Inferior parietal cortex (tissue), 1 donor: Measurements from ENCODE around the gene CCL13.
"Not testable (repeated sequence)": the region's sequence is repeated elsewhere in the genome, so short reads cannot be mapped to it uniquely, and the experiment has no call there.

Experiments
- DNase-seq: peaks from one replicate; pipeline ENCODE4 v3.0.0-alpha.2; 2016; ENCODE audit errors: extremely low spot score

Gene CCL13

DNA sequence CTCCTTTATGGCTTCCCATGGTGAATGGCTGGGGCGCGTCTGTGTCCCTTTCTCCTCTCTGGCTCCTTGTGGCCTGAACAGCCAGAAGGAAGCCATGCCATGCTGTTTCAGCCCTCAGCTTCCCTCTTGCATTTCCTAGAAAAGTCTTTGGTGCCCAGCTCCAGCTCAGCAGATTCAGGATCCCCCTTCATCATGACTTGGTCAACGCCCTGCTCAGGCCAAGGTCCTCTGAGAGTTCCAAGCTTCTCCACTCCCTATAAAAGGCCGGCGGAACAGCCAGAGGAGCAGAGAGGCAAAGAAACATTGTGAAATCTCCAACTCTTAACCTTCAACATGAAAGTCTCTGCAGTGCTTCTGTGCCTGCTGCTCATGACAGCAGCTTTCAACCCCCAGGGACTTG, at the start of gene CCL13:
Gene CCL13, plus strand, starts transcription at position 287 of the 400 bp plus-strand sequence. Its CDS starts 47 bp downstream, at position 334.
- no peak for DNase-seq

DNA sequence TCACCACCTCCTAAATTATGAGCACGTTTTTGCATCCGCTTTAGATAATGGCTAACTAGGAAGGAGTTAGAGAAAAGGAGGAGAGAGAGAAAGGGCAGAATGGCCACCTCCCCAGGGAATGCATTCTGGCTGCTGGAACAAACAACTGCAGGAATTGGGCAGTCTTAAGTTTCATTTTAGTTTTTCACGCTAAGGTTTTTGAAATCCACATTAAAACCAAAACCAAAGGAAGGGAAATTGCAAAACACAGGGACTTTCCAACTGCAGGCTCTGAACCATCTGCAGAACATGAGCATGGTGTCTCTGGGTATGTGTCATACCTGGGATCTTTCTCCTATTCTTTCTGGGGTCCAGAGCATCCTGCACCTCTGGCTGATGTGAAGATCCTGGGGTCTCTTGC, 49.2 kb upstream of the CCL13 start:
- no peak for DNase-seq

DNA sequence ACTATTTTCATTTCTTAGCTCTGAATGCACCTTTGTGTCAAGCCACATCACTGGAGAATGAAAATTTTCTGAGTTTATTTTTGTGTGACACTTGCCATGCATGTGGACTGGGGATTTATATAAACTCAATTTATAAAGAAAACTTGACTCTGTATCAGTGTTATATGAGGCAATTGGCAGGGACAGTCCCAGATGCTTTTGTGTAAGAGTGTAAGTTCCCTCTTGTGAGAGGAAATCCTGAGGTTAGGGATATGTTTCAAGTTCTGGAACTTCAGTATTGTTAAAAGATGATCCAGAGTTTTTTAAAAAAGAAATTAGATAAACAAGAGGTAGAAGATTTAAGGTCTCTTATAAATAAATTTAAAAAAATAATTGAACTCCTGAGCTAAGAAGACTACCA, 47.9 kb upstream of the CCL13 start:
- DNase-seq: no peak

DNA sequence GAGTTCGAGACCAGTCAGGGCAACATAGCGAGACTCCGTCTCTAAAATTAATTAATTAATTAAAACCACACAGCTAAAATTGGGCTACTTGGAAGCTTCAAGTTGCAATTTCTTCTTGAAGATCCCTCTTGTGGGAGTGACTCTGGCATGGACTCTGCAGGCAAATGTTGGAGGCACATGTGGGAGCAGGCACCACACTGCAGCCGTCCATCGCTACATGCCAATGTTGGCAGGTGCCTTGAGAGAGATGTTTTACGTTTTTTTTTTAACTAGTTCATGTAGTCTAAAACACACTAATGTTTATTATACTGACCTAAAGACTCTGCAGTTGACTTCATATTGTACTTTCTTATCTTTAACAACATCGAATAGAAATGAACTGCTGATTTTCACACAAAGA, 45.0 kb upstream of the CCL13 start:
- no peak for DNase-seq

DNA sequence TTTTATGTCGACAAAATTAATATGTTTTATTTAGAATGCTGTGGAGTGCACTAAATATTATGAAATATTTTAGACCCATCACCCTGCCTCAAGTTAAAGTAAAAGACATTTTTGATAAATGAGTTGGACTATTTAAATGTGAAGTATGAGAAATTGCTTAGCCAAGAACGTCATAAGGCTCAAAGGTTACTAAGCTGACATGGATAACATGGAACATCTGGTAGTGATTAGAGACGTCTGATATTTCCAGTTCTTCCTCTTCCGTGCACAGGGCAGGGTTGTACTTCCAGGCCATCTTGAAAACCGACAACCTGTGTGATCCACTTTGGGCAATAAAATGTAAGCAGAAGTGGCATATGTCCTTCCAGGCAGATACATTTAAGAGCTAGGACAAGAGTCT, 44.2 kb upstream of the CCL13 start:
- no peak for DNase-seq

DNA sequence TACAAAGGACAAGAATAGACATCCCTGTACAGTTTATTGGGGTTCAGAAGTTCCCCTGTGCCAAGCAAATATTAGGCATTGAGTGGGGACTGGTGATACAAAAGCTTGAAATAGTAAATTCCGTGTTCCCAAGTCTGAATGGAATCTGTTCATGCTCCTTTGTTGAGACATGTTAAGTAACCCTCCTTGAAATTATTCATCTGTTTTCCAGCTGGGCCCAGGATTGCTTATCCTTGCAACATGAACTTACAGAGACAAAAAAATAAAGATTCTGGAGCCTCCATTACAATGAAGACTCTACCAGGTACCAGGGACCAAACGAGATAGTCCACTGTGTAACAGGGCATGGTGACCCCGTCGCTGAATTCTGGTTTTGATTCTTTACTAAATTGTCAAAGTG, 43.1 kb upstream of the CCL13 start:
- DNase-seq: no peak

DNA sequence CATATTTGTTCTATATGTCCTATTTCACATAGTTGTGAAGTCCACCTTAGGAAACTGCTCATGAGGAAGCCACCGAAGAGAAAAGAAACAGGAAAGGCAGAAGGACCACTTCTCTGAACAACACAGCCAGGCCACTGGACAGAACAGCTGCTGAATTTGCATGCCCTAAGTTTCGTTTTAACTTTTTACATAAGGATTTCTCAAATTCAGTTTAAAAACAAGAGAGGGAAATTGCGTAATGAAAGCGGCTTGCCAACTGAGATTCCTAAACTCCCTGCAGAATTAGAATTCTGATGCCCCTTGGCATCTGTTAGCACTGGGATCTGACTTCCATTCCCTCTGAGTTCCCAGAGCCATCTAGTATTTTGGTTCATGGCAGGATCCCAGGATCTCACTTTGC, 42.0 kb upstream of the CCL13 start:
- no peak for DNase-seq

DNA sequence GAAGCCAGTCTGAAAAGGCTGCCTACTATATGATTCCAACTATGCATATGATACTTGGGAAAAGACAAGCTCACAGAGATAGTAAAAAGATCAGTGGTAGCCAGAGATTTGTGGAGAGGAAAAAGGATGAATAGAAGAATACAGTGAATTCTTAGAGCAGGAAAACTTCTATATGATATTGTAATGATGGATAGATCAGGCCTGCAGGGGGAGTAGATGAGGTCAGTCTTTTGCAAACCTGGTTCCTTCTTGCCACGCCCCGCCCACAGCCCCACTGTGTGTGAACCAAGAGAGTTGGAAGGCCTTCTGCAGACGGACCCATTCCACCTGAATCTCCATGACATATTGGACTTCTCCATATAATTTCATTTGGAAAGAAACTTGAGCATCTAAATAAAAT, 37.8 kb upstream of the CCL13 start:
- DNase-seq: no peak

DNA sequence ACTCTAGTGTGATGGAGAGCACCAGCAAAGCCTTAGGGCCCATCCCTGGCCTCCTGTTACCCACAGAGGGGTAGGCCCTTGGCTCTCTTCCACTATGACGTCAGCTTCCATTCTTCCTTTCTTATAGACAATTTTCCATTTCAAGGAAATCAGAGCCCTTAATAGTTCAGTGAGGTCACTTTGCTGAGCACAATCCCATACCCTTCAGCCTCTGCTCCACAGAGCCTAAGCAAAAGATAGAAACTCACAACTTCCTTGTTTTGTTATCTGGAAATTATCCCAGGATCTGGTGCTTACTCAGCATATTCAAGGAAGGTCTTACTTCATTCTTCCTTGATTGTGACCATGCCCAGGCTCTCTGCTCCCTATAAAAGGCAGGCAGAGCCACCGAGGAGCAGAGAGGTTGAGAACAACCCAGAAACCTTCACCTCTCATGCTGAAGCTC, 37.2 kb upstream of the CCL13 start, which contains the start of gene CCL8:
Gene CCL8, plus strand, starts transcription at position 397 of the 445 bp plus-strand sequence. CDS start 67 bp downstream, outside the sequence.
- DNase-seq: no peak

DNA sequence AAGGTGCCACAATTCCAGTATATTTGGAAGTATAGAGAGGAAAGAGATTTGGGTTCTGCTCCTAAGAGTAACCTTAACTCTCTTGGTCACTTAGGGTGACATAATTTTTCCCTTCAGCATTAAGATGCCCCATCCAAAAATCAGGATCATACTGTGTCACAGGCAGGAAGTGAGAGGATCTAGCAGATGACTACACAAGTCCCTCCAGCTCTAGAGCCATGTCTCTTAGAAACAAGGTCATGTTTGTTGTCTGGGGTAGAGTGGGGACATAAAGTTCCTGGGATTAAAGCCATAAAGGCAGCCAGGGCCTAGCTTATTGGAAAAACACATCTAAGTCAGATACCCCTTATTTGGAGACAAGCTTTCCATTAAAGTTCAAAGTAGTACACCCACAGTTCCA, 34.3 kb upstream of the CCL13 start:
- DNase-seq: no peak

DNA sequence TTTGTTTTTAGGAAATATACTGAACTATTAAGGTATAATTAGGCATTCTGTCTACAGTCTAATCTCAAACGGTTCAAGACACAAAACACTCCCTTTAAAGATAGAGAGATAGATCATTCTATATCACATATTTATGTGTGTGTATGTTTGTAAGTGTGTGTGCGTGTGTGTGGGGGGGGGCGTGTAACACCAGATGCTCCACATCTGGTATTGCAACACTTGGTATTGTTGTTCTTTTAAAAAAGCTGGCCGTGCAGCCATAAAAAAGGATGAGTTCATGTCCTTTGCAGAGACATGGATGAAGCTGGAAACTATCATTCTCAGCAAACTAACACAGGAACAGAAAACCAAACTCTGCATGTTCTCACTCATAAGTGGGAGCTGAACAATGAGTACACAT, 28.7 kb upstream of the CCL13 start:
- not testable (repeated sequence) for DNase-seq

DNA sequence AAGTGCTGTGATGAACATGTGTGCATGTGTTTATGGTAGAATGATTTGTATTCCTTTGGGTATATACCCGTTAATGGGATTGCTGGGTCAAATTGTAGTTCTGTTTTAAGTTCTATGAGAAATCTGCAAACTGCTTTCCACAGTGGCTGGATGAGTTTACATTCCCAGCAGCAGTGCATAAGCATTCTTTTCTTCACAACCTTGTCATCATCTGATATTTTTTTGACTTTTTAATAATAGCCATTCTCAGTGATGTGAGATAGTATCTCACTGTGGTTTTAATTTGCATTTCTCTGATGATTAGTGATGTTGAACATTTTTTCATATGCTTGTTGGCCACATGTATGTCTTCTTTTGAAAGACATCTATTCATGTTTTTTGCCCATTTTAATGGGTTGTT, 18.6 kb upstream of the CCL13 start:
- DNase-seq: no peak

DNA sequence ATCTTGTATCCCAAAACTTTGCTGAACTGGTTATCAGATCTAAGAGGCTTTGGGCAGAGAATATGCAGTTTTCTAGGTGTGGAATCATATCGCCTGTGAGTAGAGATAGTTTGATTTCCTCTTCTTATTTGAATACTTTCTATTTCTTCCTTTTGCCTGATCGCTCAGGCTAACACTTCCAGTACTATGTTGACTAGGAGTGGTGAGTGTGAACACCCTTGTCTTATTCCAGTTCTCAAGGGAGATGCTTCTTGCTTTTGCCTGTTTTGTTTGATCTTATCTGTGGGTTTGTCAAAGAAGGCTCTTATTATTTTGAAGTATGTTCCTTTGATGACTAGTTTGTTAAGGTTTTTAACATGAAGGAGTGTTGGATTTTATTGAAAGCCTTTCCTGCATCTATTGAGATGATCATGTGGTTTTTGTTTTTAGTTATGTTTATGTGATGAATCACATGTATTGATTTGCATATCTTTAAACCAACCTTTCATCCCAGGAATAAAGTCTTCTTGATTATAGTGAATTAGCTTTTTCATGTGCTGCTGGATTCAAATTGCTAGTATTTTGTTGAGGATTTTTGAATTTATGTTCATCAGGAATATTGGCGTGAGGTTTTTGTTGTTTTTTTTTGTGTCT, 17.0 kb upstream of the CCL13 start:
- DNase-seq: no peak

DNA sequence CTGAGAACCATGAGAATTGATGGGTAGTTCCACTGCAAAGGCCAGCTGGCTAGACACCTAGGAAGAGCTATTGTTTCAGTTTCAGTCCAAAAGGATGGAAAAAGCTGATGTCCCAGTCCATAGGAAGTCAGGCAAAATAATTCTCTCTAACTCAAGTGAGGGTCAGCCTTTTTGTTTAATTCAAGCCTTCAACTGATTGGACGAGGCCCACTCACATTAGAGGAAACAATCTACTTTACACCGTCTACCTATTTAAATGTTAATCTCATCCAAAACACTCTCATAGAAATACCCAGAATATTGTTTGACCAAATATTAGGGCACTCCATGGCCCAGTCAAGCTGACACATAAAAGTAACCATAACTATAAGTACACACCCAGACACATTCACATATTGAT, 14.4 kb upstream of the CCL13 start:
- no peak for DNase-seq

DNA sequence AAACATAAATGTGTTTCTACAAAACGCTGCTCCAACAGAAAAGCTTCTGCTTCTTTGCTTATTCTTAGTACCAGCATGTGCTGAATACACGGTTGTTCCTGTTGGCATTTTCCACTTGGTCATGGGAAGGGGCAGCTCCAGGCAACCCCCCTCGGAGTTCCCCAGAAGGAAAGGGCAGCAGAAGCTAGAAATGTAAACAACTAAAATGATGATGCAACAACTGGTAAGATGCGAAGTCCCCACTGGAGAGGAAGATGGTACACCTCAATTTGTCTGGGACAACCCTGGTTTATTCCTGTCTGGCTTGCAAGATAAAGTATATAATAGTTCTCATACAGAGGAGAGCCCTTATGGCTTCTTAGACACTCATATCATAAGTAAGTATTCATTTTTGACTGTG, 9.2 kb upstream of the CCL13 start:
- DNase-seq: no peak

DNA sequence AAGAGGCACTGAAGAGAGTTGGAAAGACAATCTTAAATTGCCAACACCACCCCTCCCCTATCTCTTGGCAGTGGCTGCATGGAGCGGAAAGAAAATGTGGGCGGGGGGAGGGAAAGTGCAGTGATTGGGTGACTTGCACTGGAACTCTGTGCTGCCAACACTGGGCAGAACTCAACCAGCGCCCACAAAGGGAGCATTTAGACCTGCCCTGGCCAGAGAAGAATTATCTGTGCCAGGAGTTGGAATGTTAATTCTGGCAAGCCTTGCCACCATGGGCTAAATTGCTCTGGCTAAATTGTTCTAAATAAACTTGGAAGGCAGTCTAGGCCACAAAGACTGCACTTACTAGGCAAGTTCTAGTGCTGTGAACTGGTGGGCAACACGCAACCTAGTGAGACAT, 6.5 kb upstream of the CCL13 start:
- no peak for DNase-seq

DNA sequence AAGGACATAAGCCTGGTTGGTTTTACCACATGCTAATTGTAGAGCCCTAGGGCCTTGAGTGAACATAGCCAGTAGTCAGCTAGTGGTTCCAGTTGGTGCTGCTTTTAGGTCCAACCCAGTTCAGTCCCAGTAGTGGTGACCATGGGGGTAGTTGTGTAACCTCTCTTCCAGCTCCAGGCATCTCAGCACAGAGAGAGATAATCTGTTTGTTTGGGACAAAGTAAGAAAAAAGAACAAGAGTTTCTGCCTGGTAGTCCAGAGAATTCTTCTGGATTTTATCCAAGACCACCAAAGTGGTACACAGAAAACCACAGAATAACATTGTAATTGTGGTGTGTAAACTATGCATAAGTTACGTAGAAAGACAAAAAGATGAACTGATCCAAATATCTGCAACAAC, 5.2 kb upstream of the CCL13 start:
- no peak for DNase-seq

DNA sequence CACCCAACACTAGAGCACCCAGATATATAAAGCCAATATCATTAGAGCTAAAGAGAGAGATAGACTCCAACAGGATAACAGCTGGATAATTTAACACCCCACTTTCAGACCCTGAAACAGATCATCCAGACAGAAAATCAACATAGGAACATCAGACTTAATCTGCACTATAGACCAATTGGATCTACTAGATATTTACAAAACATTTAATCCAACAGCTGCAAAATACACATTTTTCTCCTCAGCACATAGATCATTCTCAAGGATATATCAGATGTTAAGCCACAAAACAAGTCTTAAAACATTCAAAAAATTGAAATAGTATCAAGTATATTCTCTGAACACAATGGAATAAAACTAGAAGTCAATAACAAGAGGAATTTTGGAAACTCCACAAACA, 4.1 kb upstream of the CCL13 start:
- no peak for DNase-seq

DNA sequence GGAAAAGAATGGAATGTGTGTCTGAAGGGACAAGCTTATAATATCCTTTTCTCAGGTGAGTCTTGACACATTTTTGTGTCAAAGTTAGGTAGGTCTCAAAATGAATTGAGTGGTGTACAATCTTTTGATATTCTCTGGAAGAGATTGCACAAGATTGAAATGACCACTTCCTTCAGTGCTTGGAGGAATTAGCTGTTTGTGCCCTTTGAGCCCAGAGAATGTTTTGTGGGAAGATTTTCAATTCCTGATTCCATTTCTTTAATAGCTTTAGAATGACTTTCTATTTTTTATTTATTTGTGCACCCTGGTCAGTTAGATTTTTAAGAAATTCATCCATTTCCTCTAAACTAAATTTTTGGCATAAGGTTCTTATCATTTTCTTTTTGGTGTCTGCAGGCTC, 1.6 kb upstream of the CCL13 start:
- DNase-seq: no peak

DNA sequence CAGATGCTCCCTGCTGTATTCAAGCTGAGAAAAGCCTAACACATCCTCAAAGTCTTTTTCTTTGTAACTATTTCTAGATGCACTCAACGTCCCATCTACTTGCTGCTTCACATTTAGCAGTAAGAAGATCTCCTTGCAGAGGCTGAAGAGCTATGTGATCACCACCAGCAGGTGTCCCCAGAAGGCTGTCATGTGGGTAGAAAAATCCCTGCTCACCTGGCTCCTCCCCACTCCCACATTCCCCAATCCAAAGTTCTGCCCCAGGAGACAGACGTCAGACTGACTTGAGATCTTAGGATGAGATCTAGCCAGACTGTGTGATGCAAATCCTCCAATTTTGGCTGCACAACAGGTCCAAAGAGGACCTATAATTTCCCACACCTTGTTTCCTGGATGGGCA, 1.1 kb downstream of the CCL13 start:
- no peak for DNase-seq

DNA sequence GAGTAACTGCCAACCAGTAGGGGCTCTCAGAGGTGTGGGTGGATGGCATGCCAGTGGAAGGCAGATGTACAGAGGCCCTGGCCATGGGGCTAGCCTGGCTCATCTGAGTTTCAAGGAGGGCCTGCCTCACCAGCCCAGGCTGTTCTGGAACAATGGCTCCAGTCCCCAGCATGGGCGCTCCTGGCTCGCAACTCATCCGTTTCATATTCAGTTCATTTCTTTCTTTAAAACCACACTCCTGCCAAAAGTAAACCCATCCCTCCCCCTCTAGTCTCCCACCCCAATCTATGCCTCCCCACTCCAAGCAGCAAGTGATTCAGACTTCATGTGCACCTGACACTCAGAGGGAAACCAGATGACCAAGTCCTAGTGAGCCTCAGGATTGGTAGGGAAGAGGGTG, 2.4 kb downstream of the CCL13 start:
- no peak for DNase-seq

DNA sequence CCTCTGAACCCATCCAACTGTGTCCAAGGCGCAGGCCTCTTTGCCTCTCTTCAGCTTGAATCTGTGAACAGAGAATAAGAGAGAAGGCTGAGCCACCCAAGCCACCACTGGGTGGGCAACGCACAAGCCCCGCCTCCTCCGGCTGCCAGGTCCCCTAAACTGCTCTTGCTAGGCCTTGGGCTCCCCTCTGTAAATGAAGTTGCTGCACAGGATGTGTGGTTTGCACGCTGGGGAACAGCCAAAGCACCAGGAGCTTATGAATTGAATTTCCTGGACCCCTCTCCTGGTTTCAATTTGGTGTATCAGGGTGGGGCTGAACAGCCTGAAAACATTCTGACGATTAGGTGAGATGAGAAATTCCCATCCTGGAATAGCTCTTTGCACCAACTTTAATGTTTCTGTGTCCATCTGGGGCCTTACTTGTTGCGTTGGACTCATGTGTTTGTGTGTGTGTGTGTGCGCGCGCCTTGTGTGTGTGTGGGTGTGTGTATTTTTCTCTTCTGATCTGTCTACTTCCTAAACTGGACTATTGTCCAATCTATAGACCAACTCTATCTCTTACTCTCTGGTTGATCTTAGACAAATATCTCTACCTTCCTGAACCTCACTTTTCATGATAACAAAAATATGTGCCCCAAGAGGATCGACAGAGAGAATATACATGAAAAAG, 4.5 kb downstream of the CCL13 start:
- DNase-seq: no peak

DNA sequence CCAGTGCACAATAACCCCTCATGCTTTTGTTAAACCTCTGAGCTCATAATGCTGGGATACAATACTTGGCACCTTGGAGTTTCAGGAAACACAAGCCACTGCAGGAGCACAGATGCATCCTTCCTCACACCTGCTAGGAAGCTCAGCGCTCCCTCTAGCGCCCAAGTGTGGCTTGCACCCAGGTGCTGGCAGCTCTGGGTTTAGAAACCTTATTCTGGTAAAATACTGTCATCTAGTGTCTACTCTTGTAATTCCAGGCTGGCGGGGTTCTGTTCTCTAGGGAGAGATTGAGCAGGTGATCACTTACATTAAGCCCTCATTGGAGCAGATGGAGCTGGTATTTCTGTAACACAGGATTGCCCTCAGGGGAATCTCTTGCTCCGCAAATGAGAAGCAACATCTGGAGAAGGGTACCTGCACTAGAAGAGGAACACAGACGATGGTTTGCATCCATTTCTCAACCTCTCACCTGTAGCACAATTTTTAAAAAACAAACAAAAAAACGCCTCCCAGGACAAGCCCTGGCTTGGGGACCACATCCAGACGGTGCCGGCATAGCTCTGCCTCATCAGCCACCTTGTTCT, 5.3 kb downstream of the CCL13 start:
- DNase-seq: peak; percentile 71
